Peyer's patch (tissue), 4 donors: ENCODE results near the gene CTCFL.

ENCODE experiments used
- CTCF ChIP-seq, 6 experiments: fragments of 450-650 bp in 4 of 6; fragments of 200-600 bp in 2 of 6; sonication (generic) in 1 of 6; IDR thresholded peaks; one replicate each; pipeline ENCODE4 v1.5.1; 2017 to 2019; ENCODE audit warnings: antibody characterized with exemption in 6 of 6, mild to moderate bottlenecking in 3 of 6, moderate library complexity in 1 of 6
- POLR2A ChIP-seq, 2 donors: fragments of 450-650 bp; IDR thresholded peaks; one replicate each; pipeline ENCODE4 v1.5.1; 2017; ENCODE audit warnings: antibody characterized with exemption in 2 of 2, mild to moderate bottlenecking in 2 of 2, moderate library complexity in 2 of 2

GRCh38 chr20:57566803-57567459 lies 42.0 kb upstream of the CTCFL start:
- TF ChIP-seq CTCF (IDR thresholded peaks at IDR 0.05) (no peak), POLR2A (IDR thresholded peaks at IDR 0.05) (peak; percentile 7 to 21)
